Measurements from ENCODE around the gene SNX17.
A peak's percentile ranks its signal among the peaks of the same experiment; 100 is the strongest.

SNX17 gene

DNA sequence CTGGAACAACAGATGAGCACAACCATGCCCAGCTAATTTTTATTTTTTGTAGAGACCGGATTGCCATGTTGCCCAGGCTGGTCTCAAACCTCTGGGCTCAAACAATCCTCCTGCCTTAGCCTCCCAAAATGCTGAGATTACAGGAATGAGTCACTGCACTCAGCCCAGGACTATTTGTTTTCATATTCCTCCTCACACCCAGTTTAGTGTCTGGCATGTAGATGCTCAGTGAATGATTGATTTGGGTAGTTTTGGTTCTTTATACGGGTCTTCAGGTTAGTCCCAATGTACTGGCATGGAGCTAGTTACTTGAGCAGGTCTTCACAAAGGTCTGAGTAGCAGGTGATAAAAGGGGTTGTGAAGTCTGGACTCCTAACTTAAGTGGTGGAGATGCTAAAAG is 6.5 kb upstream of the SNX17 start:
- DNase-seq (ENCODE audit: low read depth, low spot score), result no peak

DNA sequence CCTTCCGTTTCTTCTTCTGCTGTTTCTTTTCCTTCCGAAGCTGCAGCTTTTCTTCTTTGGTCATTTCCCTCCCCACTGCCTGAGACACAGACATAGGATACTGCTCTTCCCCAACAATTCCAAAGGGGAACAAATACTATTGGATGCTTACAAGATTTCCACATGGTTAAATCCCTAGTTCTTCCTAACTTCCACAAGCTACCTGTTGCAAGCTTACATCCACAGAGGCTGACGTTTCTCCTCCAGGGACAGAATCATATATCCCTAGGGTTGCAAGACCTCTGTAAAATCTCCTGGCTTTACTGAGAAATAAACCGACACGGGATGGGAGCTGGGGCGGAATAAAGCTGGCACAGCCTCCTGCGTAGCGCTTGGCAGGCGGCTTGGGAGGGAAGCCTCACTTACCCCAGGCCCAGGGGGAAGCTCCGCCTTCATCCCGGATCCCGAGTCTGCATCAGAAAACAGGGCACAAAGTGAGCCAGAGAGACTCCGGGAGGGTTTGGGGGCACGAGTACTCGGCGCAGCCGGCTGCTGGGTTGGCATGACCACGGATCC is 868 bp upstream of the SNX17 start:
- no peak for DNase-seq (ENCODE audit: low read depth, low spot score)

DNA sequence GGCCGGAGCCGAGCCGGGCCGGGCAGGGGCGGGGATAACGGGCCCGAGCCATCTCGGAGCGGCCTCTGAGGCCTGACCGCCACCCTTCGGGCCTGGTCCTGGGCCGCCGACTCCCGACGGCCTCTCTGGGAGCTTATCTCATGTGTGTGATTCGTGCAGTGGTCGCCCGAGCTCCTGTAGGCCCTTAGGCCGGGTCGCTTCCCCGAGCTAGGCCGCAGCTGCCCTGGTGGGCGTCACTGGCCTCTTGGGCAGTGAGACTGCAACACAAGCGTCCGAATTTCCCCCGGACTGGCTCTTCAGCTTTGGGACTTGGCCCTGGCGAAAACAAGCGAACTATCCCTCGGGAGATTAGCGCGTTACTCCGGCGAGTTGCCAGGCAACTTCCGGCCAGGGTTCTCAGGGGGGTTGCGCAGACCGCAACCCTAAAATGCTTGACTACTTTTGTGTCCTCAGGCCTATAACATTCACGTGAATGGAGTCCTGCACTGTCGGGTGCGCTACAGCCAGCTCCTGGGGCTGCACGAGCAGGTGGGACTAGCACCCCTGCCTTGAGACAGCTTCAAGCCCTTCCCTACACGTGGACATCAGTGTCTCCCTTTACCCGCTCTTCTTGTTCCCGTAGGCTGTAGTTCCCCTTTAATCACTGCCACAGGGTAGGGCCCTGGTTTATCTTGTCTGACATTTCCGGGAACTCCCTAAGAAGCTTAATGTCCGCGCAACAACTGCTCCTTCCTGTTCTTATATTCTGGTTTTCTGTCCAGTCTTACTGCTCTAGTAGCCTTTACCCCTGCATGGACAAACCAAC is 602 bp downstream of the SNX17 start:
- no peak for DNase-seq (ENCODE audit: low read depth, low spot score)

DNA sequence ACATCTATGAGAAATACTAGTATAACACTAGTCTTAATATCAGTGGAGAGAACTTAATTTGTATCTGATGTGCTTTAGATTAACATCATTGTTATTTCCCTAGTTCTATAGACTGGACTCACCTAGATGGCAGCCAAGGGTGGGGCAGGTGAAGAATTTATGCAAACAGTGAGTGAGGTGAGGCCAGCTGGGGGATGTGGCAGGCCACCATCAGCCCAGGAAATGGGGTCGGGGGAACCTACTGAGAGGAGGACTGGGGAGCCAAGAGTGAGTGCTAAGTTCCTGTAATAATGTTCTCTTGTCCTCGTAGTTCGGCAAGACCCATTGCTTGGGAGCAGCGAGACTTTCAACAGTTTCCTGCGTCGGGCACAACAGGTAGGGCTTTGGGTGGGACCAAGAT is 2.5 kb downstream of the SNX17 start:
- no peak for DNase-seq (ENCODE audit: low read depth, low spot score)

DNA sequence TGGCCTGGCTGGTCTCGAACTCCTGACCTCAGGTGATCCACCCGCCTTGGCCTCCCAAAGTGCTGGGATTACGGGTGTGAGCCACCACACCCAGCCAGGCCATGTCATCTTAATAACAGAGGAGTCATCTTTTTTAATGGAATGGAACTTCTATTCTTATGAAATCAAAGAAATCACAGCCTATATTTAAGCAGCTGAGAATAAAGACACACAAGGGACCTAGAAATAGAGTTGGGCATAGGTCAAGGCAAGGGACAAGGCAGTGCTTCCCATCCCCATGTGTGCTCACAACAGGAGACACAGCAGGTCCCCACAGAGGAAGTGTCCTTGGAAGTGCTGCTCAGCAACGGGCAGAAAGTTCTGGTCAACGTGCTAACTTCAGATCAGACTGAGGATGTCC is 3.2 kb downstream of the SNX17 start:
- DNase-seq (ENCODE audit: low read depth, low spot score), result no peak

DNA sequence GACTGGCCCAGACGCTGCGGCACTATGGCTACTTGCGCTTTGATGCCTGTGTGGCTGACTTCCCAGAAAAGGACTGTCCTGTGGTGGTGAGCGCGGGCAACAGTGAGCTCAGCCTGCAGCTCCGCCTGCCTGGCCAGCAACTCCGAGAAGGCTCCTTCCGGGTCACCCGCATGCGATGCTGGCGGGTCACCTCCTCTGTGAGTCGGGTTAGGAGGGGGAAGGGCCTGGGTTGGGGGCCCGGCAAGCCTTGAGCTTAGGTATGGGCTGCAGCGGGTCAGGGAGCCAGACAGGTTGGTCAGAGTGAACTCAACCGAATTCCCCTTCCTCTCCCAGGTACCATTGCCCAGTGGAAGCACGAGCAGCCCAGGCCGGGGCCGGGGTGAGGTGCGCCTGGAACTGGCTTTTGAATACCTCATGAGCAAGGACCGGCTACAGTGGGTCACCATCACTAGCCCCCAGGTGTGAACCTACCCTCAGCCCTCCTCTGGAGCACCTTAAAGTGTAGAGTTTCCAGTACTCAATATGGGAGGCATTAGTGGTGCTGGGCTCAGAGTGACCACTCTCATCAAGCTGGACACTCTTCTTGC is 5.2 kb downstream of the SNX17 start:
- DNase-seq (ENCODE audit: low read depth, low spot score), result no peak

DNA sequence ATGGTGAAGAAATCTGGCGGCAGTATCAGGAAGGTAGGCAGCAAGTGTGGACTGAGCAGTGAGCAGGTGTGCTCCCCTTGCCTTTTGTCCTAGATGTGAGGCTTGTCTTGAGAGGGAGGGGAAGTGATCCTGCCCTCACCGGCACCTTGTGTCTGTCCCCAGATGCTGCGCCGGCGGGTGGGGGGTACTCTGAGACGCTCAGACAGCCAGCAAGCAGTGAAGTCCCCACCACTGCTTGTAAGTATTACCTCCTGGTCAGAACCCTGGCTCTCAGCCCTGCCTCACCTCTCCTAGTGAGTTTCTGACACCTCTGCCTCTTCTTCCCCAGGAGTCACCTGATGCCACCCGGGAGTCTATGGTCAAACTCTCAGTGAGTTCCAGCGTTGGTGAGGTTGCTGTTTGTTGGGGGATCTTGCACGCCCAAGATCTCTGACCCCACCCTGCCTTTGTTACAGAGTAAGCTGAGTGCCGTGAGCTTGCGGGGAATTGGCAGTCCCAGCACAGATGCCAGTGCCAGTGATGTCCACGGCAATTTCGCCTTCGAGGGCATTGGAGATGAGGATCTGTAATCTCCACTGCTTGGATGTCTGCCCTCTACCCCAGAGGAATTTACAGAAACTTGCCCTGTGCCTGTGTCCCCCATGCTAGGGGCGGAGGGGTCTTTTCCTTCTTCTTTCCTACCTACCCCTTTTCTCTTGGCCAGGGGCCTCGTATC is 5.9 kb downstream of the SNX17 start:
- DNase-seq (ENCODE audit: low read depth, low spot score), result no peak

DNA sequence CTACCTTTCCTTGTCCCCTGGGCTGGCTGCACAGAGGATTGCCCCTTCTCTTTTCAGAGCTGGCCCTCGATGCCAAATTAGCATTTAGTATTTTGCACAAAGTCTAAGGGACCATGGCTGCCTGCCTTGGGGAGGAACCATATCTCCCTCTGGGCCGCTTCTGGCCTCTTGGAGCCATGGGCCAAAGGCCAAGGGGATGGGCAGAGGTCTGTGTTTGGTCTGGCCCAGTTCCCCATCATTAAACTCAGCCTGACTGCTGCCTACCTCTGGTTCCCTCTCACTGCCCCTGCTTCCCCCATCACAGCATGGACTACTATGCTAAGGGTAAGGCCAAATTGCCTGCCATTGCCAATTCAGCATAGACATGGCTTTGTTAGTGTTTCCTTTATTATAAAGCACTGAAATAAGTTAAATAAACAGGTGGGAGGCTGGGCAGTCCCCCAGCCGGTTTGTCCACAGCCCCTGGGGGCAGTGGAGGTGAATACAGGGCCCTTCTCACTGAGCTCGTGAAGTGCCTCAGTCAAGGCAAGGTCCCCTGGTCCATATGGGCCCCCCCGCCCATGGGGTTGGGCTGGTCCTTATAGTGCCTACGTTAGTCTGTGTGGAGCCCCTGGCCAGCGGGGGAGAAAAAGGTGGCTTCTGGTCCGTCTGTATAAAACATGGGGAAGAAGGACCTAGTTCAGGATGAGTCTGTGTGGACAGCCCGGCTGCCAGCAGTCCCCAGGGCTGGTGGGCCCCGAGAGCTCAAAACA is 6.6 kb downstream of the SNX17 start:
- no peak for DNase-seq (ENCODE audit: low read depth, low spot score)

DNA sequence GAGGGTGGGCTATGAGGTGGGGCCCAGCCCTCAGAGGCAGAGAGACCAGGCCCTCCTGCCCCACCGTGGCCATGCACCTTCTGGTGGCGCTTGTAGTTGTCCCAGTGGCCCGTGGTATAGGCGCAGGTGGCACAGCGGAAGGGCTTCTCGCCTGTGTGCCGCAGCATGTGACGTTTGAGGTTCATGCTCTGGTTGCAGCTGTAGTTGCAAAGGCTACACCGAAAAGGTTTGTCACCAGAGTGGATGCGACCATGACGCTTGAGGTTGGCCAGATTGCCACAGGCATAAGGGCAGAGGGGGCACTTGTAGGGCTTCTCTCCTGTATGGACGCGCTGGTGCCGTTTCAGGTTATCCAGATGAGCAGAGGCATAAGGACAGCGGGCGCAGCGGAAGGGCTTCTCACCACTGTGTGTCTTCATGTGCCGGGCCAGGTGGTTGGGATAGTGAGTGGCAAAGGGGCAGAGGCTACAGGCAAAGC is 7.2 kb downstream of the SNX17 start:
- DNase-seq (ENCODE audit: low read depth, low spot score), result no peak

DNA sequence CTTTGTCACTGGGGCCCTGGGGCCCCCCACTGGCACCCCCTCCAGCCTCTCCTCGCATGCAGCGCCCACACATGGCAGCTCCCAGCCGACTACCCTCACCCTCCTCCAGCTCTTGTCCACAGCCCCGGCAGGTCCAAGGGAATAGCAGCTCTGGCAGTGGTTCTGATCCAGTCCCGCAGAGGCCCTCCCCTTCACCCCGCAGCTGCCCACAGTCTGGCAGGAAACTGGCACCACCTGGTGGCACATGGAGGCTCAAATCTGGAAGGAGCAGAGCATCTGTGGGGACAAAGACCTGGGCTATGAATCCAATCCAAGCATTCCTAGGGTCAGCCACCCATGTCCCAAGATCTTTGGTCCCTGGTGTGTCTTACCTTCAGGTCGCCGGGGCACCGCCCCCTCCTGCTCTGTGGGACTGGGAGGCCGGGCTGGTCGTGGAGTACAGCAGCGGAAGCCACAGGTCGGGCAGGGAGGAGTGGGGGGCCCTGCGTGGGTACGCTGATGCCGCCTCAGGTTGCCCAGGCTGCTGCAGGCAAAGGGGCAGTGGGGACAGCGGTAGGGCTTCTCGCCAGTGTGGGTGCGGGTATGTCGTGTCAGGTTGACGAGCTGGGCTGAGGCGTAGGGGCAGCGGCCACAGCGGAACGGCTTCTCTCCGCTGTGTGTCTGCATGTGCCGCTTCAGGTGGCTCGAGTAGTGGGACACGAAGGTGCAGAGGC is 7.8 kb downstream of the SNX17 start:
- no peak for DNase-seq (ENCODE audit: low read depth, low spot score)

DNA sequence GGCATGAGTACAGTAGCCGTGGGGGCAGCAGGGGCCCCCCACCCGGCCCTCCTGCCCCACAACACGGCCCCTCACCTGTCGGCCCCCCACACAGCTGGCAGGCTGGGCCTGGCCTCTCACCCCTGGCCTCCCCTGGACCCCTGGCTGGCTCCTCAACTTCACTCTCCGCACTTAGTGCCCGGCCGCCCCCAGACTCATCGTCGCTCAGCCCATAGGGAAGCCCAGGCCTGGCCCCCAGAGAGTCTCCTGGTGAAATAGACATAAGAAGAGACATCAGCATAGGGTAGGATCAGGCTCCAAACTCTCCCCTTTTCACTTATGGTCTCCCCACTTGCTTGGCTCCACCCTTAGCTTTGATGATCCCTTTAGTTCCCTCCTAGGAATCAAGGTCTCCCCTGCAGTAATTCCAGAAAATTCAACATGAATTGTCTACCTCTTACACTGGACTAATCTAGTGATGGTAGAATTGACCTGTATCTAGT is 8.4 kb downstream of the SNX17 start:
- no peak for DNase-seq (ENCODE audit: low read depth, low spot score)

DNA sequence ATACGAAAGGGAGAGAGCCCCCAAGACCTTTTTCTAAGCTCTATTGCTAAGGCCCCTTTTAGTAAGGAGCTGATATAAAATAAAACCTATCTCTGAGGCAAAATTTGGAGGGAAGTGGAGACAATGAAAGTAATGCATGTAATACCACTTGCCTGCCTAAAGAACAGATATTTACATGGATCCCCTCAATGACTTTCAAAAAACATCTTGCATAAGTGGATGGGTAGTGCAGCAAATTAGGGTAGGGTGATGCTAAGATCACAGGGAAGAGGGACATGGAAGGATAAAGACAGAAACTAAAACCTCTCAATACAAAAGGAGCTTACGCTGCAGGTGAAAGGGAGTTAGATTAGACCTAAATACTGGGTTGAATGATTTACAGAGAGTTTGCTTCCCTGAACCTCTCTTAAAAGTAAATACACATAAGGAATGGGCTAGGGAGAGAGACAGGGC is 9.0 kb downstream of the SNX17 start:
- DNase-seq (ENCODE audit: low read depth, low spot score), result no peak

DNA sequence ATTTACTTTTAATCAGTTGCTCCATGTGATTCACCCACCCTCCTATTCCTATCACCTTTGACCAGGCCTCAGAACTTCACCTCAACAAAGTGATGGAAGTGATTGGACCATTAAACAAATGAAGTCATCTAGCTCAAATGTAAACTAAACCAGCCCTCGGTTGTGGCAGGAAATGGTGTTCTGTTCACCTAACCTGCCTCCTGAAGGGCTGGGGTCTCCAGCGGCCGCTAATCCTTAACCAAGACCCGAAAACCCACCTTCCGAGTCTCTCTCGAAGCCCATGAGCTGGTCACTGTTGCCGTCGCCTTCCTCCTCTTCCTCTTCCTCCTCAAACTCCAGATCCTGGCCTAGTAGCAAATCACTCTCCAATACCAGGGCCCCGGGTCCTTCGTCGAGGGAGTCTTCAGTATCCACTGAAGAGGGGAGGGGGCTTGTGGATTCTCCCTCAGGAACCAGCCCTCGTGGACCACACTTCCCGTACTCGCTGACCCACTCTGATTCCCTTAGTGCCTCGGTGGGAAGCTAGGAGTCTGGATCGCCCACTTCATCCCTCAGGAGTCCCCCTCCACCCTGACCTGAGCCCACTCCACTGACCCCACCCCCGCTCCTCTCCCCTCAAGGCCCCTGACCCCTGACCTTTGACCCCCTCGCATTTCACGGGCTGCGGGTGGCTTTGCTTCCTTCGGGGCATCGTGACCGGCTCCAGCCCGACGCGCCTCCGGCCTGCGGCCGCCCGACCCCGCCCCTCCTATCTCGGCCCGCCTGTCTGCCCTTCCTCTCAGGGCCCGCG is 9.6 kb downstream of the SNX17 start:
- no peak for DNase-seq (ENCODE audit: low read depth, low spot score)

DNA sequence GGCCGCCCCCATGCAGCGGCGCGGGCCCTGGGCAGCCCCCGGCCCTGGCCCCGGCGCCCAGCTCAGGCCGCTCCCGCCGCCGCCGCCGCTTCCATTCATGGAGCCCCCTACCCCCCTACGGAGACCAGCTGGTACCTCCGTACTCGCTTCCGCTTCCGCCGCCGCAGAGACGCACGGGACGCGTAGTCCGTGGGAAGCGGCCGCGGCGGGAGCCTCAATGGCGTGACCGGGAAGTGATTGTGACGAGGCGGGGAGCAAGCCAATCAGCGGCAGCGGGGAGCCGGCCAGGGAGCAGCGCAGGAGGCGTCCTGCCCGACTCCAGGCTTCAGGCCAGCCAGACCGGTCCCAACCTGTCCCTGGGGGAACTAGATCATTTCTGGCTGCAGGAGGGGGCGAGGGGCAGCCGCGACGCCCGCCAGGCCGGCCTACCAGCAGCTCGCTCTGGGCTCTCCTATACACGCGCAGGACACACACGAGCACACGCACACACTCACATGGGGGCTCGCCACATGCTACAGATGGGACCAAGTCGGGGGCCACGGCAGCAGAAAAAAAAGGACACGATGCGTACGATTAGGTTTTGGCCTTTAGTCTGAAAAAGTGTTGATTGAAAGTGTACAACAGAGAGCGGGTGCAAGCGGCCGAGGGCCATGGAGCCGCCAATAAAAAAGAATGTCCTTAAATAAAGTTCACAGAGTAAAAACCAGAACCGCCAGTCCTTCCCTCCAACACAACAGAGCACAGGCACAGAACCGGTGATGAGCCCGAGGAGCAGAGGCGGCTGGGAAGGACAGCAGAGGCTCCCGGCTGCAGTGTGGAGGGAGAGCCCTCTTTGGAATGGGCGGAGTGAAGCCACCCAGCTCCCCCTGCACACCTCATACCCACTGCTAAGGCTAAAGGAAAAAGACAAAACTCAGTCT is 10.5 kb downstream of the SNX17 start, which contains the start of gene ZNF513:
Gene ZNF513, minus strand, starts transcription at position 109 of the 920 bp plus-strand sequence. CDS start 208 bp downstream, outside the sequence.
- peak; percentile 84 for DNase-seq (ENCODE audit: low read depth, low spot score)

DNA sequence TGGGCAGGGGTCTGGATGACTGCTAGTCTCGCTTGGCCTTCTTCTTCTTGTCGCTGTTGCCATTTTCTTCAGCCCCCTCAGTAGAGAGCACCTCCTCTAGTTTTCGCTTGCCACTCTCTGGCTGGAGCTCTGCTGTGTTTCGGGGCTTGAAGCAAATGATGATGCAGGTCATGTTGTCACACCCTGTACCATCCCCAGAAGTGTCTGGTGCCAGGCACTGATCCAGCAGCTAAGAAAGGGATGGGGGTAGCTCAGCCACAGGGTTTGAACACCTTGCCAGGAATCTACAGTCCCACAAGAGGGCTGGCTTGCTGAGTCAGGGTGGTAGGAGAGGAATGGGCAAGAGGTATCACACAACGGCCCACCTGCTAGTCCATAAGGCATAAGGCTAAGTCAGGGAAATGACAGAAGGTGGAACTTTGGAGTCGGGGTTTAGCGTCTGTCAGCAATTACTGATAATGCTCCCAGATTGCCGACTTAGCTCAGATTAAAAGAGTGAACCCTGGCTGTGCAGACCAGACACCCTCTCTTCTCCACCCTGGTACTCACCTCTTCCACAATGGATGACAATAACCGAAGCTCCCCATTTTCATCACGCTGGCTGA is 11.3 kb downstream of the SNX17 start:
- no peak for DNase-seq (ENCODE audit: low read depth, low spot score)

DNA sequence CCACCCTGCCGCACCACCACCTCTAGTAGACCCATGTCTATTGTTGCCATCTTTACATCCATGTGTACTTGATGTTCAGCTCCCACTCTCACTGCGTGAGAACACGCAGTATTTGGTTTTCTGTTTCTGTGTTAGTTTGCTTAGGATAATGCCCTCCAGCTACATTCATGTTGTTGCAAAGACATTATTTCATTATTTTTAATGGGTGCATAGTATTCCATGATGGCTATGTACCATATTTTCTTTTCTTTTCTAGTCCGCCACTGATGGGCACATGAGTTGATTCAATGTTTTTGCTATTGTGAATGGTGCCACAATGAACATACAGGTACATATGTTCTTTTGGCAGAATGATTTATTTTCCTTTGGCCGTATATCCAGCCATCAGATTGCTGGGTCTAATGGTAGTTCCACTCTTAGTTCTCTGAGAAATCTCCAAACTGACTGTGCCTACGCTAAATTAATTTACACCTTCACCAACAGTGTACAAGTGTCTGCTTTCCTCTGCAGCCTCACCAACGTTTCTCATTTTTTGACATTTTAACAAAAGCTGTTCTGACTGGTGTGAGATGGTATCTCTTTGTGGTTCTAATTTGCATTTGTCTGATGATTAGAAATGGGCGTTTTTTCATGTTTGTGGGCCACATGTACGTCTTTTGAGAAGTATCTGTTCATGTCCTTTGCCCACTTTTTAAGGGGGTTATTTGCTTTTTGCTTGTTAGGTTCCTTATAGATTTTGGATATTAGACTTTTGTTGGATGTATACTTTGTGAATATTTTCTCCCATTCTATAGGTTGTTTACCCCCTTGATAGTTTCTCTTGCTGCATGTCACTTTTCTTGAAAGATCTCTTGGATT is 20.6 kb downstream of the SNX17 start:
- no peak for DNase-seq (ENCODE audit: low read depth, low spot score)

DNA sequence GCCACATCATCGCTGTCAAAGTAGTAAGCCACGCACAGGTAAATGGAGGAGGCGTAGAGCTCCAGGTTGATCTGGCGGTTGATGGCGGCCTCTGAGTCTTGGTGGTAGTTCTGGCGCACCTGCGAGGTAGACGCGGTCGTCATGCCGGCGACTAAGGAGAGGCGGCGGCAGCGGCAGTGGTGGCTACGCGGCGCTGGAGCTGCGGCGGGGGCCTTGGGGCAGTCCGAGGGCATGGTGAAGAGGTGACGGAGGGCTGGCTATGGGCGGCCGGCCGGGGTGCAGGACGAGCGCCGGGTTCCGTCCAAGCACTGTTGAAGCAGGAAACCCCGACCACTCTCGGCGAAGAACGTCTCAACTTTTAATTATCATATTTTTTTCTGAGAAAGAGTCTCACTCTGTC is 22.8 kb downstream of the SNX17 start:
- no peak for DNase-seq (ENCODE audit: low read depth, low spot score)

All from brain pericyte (primary cell).